Gastrocnemius medialis (tissue), 4 donors: ENCODE data around the gene MADD. TPM values are rescaled to one million over a fixed set of nuclear protein-coding genes. Genes with fewer than 3 reads are reported as not detected.

Source experiments
- ATAC-seq, 2 donors: fragments of 150-250 bp; one replicate each; pipeline ENCODE4 v1.9.1; 2016
- DNase-seq, 2 donors: peaks; one replicate each; pipeline ENCODE4 v3.0.0-alpha.2; 2019
- H3K27ac ChIP-seq, 4 donors: fragments of 200-600 bp; sonication (generic); 1 replicate in 1 of 4; 2 replicates in 3 of 4; pipeline ENCODE4 v1.5.1; 2016 to 2018; ENCODE audit warnings: mild to moderate bottlenecking in 2 of 4, moderate library complexity in 1 of 4
- H3K27me3 ChIP-seq, 3 donors: fragments of 200-600 bp; sonication (generic) in 2 of 3; 1 replicate in 1 of 3; 2 replicates in 2 of 3; pipeline versions ENCODE4 v1.5.1 to v1.6.0; 2016 to 2019; ENCODE audit warnings: mild to moderate bottlenecking in 1 of 3, moderate library complexity in 1 of 3
- H3K36me3 ChIP-seq, 2 donors: fragments of 200-600 bp; sonication (generic) in 1 of 2; one replicate each; pipeline ENCODE4 v1.5.1; 2017 to 2018
- H3K4me1 ChIP-seq, 2 donors: fragments of 200-600 bp; sonication (generic) in 1 of 2; one replicate each; pipeline ENCODE4 v1.5.1; 2016 to 2017; ENCODE audit warnings: mild to moderate bottlenecking in 2 of 2
- H3K4me3 ChIP-seq, 4 donors: fragments of 200-600 bp; sonication (generic) in 3 of 4; 1 replicate in 1 of 4; 2 replicates in 3 of 4; pipeline ENCODE4 v1.5.1; 2016 to 2019; ENCODE audit warnings: mild to moderate bottlenecking in 2 of 4
- H3K9me3 ChIP-seq, 3 donors: fragments of 200-600 bp; sonication (generic) in 2 of 3; 1 replicate in 1 of 3; 2 replicates in 2 of 3; pipeline ENCODE4 v1.5.1; 2016 to 2019
- CTCF ChIP-seq, 5 experiments: fragments of 450-650 bp in 3 of 5; fragments of 200-600 bp in 2 of 5; sonication (generic) in 2 of 5; IDR thresholded peaks in 4 of 5; conservative IDR thresholded peaks in 1 of 5; 1 replicate in 4 of 5; 2 replicates in 1 of 5; pipeline ENCODE4 v1.5.1; 2016 to 2019; ENCODE audit warnings: antibody characterized with exemption in 5 of 5, mild to moderate bottlenecking in 3 of 5, moderate library complexity in 3 of 5
- POLR2A ChIP-seq, 2 donors: fragments of 450-650 bp; IDR thresholded peaks; one replicate each; pipeline ENCODE4 v1.6.1; 2017; ENCODE audit warnings: antibody characterized with exemption in 2 of 2, mild to moderate bottlenecking in 2 of 2, moderate library complexity in 2 of 2
- in situ Hi-C, 4 donors: fragments of 200-750 bp; cut with MboI; loops; one replicate each; pipeline versions ENCODE4 v1.15.0 to v1.8.0; 2017; ENCODE audit warnings: low sequenced_read_pairs in 4 of 4
- intact Hi-C: fragments of 100-400 bp; cut with DNase I; formaldehyde crosslinking; loops from one replicate; pipeline ENCODE4 v1.15.1; 2023; ENCODE audit warnings: low total_unique reads
- total RNA-seq, 4 donors: library from RNA; depleted of rRNA; stranded (reverse); fragments of >200 nt; gene quantifications; one replicate each; pipeline versions ENCODE4 v1.1.0 to v1.2.3, GENCODE V29; 2016

MADD gene
- total RNA-seq, 4 donors from 2014 or later = 39.4 to 47.9 (median 41.6) TPM

GRCh38 chr11:47327025-47327424, 57.1 kb downstream of the MADD start:
- no peak overlapping the region for H3K4me3 ChIP-seq
- H3K36me3 ChIP-seq = peaks cover 0 to 8% of the 10 kb centered on the region in 2 donors
- ATAC-seq (no peak), DNase-seq (peak in 1 of 2 donors; percentile 45)
- H3K4me1 ChIP-seq = peaks cover 31 to 34% of the 10 kb centered on the region in 2 donors
- H3K27me3 ChIP-seq = no peaks in the 10 kb centered on the region
- H3K9me3 ChIP-seq = no peaks in the 10 kb centered on the region
- intact Hi-C loops (no loop called here), in situ Hi-C loops (no loop called here)
- no peak overlapping the region for H3K27ac ChIP-seq
- TF ChIP-seq CTCF (IDR thresholded peaks at IDR 0.05 in 4 of 5, conservative IDR thresholded peaks at IDR 0.05 in 1 of 5) (no peak), POLR2A (IDR thresholded peaks at IDR 0.05) (no peak)

GRCh38 chr11:47327949-47328348, 58.0 kb downstream of the MADD start:
- peaks cover 31 to 34% of the 10 kb centered on the region in 2 donors for H3K4me1 ChIP-seq

GRCh38 chr11:47328449-47329390, 58.8 kb downstream of the MADD start:
- ATAC-seq = no peak
- Histone ChIP-seq H3K36me3 (no peaks in the 10 kb centered on the region), H3K27ac (peak overlapping the region; percentile 67 to 82 (median 72))

More at GRCh38 chr11:47327949-47328348, 58.0 kb downstream of the MADD start:
- no peaks in the 10 kb centered on the region for H3K27me3 ChIP-seq
- no peak for ATAC-seq
- no peak overlapping the region for H3K4me3 ChIP-seq
- TF ChIP-seq POLR2A (IDR thresholded peaks at IDR 0.05) = no peak
- no peak for TF ChIP-seq CTCF (IDR thresholded peaks at IDR 0.05 in 4 of 5, conservative IDR thresholded peaks at IDR 0.05 in 1 of 5)
- intact Hi-C loops (no loop called here), in situ Hi-C loops (no loop called here)
- H3K27ac ChIP-seq = peak overlapping the region in 1 of 4 donors; percentile 82
- H3K9me3 ChIP-seq = no peaks in the 10 kb centered on the region
- DNase-seq = no peak
- no peaks in the 10 kb centered on the region for H3K36me3 ChIP-seq

GRCh38 chr11:47329431-47329986, 59.6 kb downstream of the MADD start:
- peaks cover 31 to 34% of the 10 kb centered on the region in 2 donors for H3K4me1 ChIP-seq
- H3K27me3 ChIP-seq = no peaks in the 10 kb centered on the region
- DNase-seq (no peak), ATAC-seq (peak in 1 of 2 donors; percentile 29)
- TF ChIP-seq POLR2A (IDR thresholded peaks at IDR 0.05) = no peak
- TF ChIP-seq CTCF (IDR thresholded peaks at IDR 0.05 in 4 of 5, conservative IDR thresholded peaks at IDR 0.05 in 1 of 5) = no peak
- in situ Hi-C loops (no loop called here), intact Hi-C loops (no loop called here)
- no peak overlapping the region for H3K4me3 ChIP-seq
- no peaks in the 10 kb centered on the region for H3K9me3 ChIP-seq
- H3K27ac ChIP-seq = peak overlapping the region; percentile 67 to 82 (median 72)
- no peaks in the 10 kb centered on the region for H3K36me3 ChIP-seq

More at GRCh38 chr11:47328449-47329390, 58.8 kb downstream of the MADD start:
- H3K4me3 ChIP-seq = no peak overlapping the region
- intact Hi-C loops = no loop called here
- in situ Hi-C loops = no loop called here
- no peak for DNase-seq
- H3K27me3 ChIP-seq = no peaks in the 10 kb centered on the region
- TF ChIP-seq POLR2A (IDR thresholded peaks at IDR 0.05) (no peak), CTCF (IDR thresholded peaks at IDR 0.05 in 4 of 5, conservative IDR thresholded peaks at IDR 0.05 in 1 of 5) (no peak)
- no peaks in the 10 kb centered on the region for H3K9me3 ChIP-seq
- peaks cover 31 to 34% of the 10 kb centered on the region in 2 donors for H3K4me1 ChIP-seq
